ENCODE data around the gene LRRC46.

Gene LRRC46

DNA sequence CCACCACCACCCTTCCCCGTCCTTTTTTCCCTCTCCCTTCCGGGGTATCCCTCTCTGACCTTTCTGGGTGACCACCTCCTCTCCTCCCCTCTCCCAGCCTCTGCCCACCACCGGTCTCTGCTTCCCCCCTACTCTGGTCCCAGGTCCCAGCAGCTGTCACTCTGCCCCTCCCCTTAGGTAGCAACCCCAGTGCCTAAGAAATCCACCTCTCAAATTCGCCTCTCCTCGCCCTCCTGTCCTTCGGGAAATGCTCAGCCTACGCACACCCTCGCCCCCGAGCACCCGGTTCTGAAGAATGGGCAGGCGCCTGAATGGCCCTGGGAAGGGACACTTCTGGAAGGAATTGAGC, 20.3 kb downstream of the LRRC46 start:
- DNase-seq (ENCODE audit: low read depth), result no peak

- DNase-seq (ENCODE audit: low read depth), result no peak
Observed at GRCh38 chr17:47852113-47852949, 20.9 kb downstream of the LRRC46 start.

DNA sequence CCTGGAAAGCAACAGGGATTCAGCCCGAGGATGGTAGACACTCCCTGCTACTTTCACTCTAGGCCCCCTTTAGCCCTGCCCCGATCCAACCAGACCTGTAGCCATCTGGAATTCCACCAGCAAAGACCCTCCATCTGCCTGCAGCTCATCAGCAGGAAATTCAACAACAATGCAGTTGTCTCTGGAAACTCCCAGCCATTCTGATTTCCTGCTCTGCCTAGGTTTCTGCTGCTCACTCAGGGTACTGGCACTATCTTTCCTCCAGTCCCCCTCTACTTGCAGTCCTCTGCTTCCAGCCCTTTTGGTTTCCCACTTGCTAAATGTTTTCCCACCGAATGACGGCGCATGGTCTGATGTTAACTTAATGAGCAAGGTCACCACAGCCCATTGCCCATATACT, 22.1 kb downstream of the LRRC46 start:
- no peak for DNase-seq (ENCODE audit: low read depth)

DNA sequence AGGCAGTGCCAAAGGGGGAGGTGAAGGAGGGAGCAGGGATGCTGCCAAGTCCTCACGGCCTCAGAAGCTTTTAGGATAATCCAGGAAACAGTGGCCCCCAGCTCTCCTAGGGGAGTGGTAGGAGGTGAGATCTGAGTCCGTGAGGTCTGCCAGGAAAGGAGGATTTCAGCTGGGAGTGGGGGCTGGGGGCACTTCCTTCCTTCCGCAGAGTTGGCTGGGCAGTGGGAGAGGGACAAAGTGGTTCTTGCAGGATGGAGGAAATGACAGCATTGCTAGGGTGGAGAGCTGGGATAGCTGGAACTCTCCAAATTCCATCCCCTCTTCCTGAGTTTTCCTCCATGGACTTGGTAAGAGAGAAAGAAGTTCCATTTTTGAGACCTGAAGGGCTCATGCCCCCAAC, 24.3 kb downstream of the LRRC46 start:
- DNase-seq (ENCODE audit: low read depth), result no peak

DNA sequence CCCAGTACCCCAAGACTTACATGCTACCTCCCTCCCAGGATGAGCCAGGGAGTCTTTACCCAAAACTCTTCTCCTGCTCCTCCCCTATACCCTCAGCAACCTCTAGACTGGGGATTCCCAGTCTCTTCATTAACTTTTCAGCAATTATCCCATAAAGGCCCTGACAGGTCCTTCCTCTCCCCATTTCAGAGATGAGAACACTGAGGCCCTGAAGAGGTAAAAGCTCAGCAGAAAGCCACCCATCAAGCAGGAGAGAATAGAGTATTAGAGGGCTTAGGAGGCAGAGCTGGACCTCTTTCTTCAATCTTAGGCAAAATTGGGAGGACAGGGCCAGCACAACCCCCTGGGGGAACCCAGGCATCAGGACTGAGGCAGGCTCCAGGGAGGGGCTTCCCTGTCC, 25.4 kb downstream of the LRRC46 start:
- no peak for DNase-seq (ENCODE audit: low read depth)

- DNase-seq (ENCODE audit: low read depth), result no peak
Observed at GRCh38 chr17:47857551-47858455, 26.3 kb downstream of the LRRC46 start.

GRCh38 chr17:47860386-47860785, 28.9 kb downstream of the LRRC46 start:
- no peak for DNase-seq (ENCODE audit: low read depth)

- DNase-seq (ENCODE audit: low read depth), result peak; percentile 69
Observed at GRCh38 chr17:47862621-47863440, 31.4 kb downstream of the LRRC46 start.

DNA sequence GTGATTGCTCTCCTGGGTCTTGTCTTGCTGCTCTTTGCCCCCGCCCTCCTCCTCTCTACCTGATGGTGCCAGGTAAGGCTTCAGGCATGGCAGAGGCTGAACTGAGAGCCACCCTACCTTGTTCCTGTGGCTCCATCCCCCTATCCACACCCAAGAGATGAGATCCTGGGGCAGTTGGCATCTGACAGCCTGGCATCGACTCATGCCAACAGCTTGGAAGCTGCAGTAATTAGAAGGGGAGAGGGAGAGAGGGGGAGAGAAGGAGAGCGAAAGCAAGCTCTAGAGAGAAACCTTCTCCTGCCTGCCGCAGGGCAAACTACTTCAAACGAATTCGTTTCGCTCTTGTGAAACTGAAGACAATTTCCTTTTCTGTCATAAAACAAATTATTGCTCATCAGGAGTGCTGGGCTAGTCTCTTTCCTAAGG, 33.3 kb downstream of the LRRC46 start:
- no peak for DNase-seq (ENCODE audit: low read depth)

GRCh38 chr17:47866941-47867340, 35.5 kb downstream of the LRRC46 start:
- DNase-seq (ENCODE audit: low read depth), result no peak

DNA sequence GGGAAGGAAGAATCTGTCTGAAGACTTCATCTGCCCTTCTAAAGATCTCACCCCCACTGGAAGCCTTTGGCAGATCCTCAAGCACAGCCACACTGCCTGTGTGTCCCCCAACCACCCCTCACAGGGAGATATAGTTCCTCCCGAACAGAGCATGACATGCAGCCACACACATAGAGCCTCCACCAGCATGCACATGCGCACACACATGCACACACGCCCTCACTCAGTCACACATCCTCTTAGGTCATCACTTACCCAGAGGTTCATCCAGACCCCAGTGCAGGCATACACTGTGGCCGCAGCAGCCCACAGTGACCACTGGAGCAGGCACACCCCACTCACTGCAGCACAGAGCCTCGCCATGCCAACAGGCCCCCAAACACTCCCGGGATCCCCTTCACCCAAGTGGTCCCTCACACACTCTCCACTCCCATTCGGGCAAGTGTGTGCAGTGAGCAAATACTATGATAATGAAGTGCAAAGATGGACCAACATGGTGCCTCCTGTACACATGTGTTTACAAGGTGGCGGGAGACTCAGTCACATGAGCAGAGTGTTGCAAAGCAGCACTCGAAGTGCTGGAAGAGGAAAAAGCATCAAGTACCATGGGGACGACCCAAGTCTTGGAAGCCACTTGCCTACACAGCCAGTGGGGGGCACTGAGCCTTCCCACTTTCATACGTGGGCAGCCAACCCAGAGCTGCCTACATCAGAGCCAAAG, 36.5 kb downstream of the LRRC46 start:
- no peak for DNase-seq (ENCODE audit: low read depth)

DNA sequence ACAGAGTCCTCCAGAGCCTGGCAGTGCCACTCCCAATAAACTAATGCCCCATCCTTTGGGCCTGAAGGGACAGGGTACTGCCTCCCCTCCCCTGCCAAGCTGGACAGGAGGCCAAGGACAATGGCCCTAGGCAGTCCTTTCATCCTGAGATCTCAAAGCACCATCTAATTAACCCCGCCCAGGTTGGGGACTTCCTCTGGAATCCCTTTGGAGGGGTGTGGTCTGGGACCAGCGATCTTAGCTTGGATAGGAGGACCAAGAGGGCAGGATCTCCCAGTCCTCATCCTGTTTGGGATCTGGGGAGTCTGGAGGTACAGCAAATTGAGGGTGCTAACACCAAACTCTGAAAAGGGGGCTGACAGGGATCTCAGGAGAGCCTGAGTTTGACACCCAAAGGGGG, 37.6 kb downstream of the LRRC46 start:
- DNase-seq (ENCODE audit: low read depth), result no peak

DNA sequence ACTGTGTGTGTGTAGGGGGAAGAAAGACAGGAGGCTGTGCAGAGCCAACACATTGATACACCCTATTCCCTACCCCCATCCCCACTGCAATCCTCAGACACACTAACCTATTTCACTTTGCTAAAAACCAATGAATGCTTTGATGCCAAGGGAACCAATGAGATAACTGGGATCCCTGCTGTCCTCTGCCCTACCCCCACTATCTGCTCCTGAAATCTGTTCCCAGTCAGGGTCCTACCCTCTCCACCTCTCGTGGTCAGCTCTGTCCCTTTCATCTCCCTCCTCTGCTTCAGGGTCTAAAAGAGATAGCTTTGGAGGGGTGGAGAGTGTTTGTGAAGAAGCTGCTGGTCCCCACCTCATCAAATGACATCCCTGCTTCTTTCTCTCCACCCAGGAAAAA, 38.6 kb downstream of the LRRC46 start:
- no peak for DNase-seq (ENCODE audit: low read depth)

DNA sequence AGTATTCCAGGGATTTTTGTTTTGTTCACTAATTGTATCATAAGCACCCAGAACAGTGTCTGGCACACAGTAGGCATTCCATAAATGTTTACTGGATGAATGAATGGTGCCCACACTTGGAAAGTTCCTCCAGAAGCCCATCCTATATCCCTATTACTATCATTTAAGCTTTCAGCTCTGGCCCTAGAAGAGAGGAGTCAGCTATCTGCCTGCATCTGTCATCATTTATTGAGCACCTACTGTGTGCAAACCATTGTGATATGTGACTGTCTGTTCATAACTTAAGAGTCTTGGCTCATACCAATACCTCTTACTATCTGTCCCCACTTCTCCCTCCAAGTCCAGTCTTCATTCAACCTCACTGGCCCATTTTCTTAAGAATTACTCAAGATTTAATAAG, 39.6 kb downstream of the LRRC46 start:
- no peak for DNase-seq (ENCODE audit: low read depth)

GRCh38 chr17:47872019-47872650, 40.7 kb downstream of the LRRC46 start:
- DNase-seq (ENCODE audit: low read depth), result no peak

DNA sequence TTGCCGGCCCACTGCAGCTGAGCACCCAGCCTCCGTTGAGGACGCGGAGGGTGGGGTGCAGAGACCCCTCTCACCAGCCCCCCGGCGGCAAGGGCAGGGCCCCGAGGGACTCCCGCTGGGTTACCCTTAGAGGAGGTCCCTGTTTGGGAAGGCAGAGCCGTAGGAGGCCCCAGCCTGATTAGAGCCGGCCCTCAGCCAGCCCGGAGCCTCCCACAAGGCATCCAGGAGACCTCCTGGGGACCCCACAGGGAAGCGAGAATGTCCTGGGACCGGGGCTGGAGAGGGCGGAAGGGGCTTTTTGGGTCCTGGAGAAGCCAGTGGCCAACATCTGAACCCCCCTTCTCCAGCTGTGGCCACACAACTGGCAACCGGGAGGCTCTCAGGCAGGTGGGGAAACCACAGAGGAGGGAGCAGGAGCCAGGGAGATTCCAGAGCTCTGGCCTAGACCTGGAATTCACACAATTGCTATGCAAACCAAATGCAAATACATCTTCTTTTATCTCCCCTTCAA, 41.2 kb downstream of the LRRC46 start:
- no peak for DNase-seq (ENCODE audit: low read depth)

DNA sequence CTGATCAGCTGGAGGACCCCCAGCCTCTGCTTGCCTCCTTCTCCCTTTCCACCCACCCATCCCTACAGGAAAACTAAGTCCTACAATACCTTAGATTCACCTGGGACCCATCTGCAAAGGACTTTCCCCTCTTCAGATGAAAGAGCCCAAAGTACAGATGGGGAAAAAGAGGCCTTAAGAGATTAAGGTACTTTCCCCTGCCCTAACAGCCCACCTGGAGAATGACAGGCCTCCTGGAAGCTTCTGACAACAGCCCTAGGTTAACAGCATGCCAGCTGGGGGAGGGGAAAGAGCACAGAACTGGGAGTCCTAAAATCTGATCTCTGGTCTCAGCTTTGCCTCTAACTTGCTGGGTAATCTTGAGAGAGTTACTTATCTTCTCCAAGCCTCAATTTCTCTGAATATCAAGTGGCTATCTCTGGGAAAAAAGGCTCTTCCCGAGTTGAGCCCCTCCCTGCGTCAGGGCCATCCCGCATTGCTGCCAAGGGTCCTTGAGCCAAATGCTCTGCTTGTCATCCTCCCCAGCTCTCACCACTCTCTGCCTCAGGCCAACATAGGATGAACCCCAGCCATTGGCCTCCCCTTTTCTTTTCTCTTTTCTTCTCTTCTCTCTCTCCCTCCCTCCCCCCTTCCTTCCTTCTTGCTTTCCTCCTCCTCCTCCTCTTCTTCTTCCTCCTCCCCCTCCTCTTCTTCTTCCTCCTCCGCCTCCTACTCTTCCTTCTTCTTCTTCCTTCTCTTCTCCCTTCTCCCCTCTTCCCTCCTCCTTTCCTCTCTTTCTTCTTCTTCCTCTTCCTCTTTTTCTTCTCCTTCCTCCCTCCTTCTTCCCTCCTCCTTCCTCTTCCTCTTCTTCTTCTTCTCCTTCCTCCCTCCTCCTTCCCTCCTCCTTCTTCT, 42.0 kb downstream of the LRRC46 start:
- no peak for DNase-seq (ENCODE audit: low read depth)

DNA sequence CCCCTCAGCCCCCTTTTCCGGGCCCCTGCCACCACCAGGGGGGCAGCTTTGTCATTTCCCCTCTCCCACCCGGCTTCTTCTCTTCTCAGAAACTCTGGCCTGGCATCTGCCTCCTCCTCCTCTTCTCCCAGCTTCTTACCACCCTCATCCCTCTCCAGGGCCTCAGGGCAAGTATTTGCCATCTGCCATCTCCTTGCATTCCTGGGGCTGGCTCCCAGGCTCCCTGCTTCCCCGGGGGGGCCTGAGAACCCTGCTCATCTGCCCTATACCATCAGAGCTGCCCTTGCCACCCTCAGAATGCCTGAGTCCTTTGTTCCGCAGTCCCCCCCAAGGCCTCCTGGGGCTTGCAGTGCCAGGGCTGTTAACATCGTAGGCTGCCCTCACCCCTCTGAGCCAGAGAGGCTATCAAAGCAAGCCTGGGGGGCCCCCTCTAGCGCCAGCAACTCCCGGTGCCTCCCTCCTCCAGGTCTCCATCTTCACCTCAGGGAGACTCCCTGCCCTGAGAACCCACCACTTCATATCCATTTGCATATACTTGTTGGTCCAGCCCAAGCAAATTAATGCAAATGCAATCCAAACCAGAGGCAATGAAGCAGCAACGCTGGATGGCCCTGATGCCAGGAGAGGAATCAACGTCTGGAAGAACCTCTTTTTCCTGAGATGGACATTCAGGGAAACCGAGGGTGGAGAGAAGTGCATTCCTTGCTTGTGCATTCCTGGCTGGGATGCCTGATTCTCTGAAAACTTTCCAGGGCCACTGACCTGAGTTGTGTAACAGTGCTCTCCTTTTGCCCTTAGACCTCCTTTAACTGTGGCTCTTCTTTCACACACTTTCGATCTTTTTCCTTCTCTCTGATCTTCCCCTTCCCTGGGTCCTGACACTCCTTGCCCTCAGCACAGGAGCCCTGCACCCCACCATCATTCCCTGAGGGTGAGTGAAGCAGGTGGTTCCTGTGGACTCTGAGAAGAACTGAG, 43.8 kb downstream of the LRRC46 start:
- DNase-seq (ENCODE audit: low read depth), result no peak

Measured in fibroblast of gingiva (primary cell).